SKM-1 (cell line): ENCODE data around the gene GREM2.

Experiments
- DNase-seq: peaks from one replicate; lab custom pipeline; 2025; ENCODE audit not compliant: unreplicated experiment; lab: John Stamatoyannopoulos, UW

Gene GREM2

DNA sequence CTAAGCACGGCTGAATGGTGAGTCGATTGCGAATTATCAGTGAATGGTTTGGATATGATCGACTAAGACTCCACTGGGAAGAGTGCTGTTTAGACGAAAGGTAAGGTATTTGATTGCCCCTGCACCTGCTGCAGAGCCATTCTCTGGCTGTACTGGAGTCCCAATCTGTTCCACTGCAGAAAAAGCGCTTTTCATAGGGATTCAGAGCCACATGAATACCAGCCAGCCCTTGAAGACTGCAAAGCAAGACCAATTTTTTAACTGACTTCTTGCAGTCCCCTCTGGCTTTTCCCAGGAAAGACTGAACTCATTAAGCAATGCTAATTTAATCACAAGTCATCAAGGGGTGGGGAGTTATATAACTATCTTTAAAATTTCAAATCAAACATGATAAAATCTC is 1.3 kb downstream of the GREM2 start:
- no peak for DNase-seq

DNA sequence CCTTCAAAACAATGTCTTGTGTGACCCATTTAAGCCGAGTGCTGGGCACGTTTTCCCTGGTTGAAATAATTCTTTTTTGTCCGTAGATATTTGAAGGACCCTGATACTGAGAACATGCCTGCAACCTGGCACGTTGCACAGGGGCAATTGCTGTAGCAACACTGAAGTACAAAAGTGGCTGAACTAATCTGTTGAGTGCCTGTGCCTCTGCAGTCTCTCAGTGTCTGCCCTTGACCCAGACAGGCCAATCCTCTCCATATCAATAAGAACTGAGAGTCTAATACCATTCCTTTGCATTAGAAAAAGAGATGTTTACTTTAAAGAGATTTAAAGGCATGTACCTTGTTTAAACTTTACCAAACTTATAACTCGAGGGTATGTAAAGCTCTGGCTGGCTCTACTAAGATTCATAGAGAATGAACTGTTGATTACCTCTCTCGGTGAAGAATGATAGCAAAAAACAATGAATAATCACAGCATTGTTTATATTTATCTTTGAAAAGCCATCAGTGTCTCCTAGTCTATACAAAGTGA is 2.4 kb downstream of the GREM2 start:
- no peak for DNase-seq

DNA sequence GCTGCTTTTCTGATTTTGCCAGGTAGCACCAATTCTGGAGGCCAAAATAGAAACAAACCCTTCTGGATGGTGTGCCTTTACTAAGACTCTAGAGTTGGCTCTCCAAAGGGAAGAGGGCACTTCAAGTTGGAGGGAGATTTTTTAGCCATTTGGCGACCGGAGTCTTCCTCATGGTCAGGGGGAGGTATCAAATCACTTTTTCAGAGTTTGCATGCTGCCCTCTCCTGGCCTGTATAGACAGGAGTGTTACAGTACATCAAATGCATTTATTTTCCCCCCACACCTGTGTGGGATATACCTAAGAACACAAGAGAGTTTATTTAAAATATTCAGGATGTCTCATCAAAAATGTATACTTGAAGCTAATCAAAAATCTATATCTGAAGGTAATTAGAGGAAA is 3.2 kb downstream of the GREM2 start:
- DNase-seq: no peak

DNA sequence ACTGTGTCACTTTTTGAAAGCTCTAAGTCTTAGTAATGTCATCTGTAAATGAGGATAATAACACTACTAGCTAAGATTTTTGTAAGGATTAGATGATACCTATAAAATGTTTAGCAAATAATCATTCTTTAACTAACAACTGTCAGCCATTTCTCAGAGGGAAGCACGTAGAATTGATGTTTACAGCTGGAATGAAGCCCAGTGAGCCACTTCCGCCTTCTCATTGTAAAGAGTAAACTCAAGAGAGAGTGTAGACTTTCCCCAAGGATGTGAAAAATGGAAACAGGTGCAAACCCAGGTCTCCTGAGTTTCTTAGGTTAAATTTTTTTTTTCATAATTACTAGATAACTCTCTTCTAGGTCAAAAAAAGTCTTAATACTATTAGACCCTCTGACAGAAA is 4.9 kb downstream of the GREM2 start:
- DNase-seq: no peak

DNA sequence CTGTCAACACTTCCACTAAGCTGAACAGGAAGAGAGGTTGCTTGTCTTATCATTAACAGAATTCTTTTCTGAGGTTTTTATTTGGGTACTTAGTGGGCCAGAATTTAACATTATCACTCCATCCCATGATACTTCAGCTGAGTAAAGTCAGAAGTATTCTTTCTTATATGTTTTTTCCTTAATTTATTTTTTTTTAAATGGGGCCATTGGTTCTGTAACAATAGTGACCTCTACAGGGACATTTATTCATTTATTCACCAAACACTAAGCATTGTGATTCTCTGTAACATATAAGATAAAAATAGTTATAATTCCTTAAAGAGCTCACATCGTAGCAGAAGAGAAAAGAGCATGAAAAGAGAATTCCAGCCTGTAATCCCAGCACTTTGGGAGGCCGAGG is 9.8 kb downstream of the GREM2 start:
- DNase-seq: no peak

DNA sequence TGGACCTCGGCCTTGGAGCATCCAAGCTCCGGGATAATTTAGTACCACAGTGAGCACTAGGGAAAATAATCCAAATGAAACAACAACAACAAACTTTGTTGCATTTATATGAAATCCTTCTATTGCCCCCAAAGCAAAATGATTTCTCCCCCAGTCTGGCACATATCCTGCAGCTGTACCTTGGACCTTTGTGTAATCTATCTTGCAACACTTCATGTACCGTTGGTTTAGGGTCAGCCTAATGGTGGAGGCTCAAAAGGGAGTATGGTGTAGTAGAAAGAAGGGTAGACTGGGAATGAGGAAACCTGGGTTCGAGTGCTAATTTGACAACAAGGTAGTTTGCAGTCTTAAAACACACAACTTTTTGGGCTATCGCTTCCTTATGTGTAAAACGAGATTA is 12.1 kb downstream of the GREM2 start:
- DNase-seq: no peak

DNA sequence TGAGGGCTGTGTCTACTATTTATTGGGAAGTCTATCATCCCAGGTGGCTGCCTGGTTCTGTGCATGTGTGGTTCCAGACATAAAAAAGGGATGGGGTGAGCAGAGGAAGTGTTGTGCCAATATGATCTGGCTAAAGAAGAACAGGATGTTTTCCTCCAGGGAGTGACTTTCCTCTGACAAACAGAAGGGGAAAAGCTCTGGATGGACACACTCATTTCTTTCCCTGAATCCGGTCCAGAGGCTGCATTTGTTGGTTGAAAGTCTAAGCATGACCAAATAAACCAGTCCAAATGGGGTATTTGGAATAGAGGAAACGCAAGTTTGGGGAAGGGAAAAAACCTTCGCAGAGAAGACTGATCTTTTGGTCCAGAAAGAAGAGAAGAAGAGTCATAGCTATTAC is 12.7 kb downstream of the GREM2 start:
- DNase-seq: no peak

DNA sequence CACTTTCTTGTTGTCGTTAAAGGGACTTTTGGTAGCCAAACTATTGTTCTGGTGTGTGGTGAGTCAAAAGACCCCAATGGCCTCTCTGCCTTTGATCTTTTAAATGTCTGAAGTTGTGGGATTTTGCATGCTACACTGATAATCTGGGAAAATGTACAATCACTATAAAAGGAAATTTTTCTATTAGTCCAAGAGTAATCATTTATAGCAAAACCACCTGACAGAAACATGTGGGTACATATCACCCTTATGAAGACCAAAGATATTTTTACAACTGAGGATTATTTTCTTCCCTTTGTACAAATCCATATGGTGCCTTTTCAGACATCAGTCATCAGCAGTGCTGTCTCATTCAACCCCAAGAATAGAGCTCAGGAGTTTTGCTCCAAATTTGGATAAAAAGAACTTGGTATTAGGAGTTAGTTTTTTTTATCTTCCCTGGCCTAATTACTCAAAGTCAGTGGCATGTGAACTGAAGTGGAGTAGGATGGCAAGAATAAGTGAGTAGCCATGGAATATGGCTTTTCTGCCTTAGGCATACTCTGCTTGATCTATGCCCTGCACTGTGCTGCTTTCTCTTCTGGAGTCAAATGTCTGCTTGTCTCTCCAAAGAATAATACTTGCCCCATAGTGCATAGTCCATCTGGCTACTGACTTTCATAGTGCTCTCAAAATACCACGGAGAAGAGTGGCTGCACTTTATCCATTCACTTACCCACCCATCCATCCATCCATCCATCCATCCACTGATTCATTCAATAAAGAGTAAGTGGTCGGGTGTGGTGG is 13.5 kb downstream of the GREM2 start:
- no peak for DNase-seq

DNA sequence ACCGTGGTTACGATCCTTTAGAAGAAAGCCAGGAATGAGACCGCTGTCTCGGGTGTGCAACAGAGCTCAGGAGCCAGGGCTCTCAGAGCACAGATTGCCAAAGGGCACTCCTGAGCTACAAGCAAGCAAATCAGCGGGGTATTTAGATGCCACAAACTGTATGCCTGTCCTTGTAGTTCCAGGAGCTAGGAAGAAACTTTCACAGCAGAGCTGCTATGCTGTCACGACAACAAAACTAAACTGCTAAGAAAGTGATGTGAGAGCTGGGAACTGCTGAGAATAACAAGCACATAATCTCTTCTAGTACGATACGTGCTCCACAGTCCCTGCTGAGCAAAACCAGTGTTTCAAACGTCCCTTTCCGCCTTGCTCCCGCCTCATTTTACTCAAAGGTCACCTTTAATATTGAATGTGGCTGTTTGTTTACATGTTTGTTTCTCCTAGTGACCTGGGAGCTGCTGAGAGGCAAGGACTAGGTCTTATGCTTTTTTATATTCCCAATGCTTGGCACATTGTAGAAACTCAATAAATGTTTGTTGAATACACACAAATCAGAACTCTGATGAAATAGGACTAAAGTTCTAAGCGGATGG is 14.7 kb downstream of the GREM2 start:
- no peak for DNase-seq

DNA sequence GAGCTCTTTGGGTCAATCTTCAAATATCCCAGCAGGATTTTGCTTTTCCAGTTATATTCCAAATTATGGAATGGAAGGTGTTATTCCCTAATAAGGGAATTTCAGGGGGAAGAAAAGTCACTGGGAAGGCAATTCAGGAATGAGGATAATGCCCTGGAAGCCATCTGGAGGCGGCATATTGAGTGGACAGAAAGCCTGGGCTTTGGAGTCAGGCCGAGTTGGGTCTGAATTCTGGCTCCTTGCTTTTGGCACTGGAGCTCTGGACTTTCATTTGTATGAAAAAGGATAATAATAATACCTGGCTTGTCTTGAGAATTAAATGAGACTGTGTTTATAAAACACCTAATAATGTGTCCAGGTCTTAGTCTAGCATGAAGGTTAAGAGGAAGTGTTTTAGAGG is 16.5 kb downstream of the GREM2 start:
- no peak for DNase-seq

DNA sequence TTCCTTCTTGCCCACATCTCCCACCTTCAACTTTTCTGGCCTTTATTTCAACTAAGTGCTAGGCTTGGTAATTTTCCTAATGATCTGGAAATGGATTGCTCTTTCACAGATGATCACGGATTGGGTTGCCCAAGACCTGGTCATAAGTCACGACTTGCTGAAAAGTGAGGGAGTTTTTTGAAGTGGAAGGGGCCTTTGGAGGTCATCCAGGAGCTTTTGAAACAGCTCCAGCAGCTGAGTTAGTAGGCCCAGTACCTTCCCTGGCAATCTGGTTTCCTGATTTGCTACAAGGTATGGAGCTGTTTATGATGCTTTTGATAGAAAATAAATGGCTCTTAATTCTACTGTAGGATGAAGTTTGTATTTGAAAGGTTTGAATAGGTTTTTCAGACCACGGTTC is 20.4 kb downstream of the GREM2 start:
- no peak for DNase-seq

DNA sequence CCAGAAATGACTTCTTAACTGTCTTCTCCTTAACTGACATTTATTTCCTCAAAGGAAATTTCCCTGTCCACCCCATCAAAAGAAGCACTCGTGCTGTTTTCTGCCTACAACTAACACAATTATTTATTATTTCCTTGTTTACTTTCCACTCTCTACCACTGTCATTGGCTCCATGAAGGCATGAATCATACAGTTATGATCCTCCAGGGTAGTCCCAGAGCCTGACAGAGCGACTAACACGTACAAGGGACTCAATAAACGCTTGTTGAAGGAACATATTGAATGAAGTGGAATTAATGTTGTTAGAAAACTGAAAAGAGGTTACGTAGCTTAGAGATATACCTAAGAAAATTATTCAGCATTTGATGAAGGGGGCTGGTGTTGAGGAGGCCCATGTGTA is 20.9 kb downstream of the GREM2 start:
- DNase-seq: no peak

DNA sequence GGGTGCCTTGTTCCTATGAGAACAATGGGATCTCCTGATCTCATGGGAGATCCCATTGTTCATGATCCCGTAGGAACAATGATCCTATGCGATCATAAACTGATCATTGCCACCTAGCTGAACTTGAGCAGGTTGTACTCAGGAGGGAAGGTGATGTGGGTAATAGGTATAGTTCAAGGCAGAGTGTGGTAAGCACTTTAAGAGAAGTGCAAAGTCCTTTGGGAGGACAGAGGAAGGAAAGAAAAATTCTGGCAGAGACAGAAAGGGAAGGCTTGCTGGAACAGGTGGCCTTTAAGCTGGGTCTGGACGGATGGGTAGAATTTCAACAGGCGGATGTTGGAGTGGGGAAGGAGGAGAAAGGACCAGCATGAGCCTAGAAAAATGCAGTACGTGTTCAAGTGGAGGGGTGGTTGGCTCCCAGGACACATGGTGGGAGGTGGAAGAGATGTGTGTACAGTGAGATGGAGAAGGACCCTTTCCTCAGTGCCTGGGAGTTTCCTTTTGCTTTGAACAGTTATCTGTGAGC is 22.3 kb downstream of the GREM2 start:
- DNase-seq: no peak

DNA sequence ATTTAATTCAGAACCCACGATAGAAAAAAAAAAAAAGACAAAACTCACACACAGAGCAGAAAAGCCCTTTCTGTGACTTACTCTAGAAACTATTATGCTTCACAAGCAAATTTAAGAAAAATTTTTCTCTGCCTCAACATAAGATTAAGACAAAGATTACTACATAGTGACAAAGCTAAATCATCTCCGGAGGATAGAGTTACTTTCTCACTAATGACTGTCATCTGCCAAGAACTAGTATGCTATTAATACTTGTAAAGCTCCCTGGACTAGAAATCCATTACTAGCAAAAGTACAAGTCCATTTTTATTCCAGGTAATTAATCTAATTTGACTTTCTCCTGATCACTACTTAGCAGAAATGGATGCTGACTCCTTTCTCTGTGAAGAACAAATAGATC is 25.9 kb downstream of the GREM2 start:
- DNase-seq: no peak

DNA sequence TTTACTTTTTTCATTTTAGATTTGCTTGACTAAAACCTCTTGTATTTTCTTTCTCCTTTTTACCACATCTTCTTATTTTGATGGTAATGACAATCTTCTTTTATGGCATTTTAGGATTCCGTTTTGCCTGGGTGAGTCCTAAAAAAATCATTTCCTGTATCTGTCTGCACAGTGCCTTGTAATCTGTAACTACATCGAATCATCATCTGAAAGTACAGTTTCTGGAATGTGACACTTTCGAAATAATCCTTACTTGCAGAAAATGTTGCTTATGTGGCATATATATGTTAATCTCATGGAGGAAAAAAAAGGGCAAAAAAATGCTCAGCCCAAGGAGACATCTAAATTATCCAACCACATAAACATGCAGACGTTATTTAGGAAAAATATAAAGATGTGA is 29.0 kb downstream of the GREM2 start:
- no peak for DNase-seq

DNA sequence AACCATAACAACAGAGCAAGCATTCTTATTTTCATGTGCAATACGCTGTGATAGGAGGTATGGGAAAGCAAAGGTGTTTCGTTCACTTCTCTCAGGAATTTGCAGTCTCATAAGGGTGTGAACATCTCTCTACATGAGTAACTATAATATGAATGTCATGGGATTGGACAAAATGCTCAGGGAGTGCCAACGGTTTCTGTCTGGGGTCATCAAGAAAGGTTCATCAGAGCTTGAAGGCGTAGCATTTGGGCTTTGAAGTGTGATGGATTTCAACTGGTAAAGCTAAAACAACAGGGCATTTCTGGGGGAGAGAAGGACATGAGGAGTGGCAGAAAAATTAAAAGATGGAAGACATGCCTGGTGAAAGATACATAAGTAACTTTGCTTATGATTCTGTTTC is 32.4 kb downstream of the GREM2 start:
- DNase-seq: no peak

DNA sequence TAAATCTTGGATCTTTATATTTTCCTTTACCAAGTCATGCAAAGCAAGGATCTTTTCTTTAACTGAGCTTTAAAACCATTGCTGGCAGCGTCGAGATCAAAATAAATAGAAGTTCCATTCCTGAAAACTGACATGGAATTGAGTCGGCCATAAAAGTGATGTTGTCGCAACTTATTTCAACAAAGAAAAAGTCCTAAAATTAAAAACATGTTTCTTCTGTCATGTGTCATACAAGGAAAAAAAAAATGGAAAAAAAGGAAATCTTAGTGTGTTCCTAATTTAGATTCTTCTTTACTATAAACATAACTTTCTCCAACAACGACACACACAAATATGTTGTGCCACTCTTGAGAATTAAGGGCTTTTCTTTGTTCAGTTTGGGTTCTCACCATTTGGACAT is 34.9 kb downstream of the GREM2 start:
- no peak for DNase-seq

DNA sequence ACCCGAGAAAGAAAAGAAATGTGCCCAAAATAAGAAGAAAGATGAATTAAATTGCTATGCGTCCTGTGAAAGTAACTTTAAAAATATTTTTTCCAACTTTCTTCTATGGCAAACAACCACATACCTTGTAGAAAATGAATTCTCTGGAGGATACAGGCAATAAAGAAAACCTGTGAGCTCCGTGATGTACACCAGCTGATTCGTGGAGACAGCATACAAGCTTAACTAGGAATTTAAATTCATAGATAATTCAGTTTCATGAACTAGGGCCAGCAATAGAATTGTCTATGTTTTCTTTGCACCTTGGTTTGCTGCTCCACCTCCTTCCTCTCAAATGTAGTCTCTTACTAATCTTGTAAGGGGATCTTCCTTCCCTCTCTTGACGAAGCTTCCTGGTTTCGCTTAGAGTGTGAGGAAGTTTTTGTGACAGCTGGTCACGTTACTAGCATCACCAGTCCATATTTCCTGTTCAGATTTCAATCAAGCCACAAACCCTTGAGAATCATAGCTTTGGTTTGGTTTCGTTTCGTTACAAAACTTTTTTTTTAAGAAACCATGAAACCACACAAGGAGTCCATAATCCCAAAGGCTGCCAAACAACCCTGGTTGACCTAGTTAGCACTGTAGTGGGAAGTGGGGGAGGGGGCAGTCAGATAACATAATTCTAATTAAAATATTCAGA is 35.8 kb downstream of the GREM2 start:
- peak; percentile 82 for DNase-seq

DNA sequence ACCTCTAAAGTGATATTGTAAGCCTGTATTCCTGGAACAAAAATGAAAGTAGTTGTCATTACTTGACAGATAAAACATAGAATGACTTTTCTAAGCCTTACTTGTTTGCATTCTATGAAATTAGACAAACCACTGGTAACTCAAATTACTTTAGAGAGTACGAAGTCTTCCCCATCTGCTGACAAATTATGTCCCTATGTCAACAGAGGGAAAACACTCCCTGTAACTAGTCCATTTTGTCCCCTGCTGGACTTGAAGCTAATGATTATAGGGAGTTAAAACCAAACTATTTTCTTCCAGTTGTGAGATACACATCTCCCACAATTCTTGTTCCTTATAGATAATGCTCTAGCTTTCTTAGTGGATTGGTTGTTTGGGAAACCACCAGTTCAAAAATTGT is 39.6 kb downstream of the GREM2 start:
- DNase-seq: no peak

DNA sequence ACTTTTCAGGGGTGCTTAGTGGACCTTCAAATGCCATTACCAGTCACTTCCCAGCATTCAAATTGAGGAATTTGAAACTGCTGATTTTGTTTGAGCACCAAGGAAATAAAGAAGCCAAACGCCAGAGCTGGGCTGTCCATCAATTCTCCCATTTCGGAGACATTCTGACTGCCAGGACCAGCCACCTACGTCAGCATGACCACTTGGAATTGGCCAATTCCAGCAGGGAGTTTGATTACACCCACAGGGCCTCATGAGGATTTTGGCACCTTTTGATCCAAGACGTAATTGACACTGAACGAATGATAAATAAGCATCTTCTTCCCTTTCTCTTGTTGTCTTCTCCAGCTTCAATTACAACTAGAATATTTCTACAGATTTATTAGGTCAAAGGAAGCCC is 40.2 kb downstream of the GREM2 start:
- no peak for DNase-seq

DNA sequence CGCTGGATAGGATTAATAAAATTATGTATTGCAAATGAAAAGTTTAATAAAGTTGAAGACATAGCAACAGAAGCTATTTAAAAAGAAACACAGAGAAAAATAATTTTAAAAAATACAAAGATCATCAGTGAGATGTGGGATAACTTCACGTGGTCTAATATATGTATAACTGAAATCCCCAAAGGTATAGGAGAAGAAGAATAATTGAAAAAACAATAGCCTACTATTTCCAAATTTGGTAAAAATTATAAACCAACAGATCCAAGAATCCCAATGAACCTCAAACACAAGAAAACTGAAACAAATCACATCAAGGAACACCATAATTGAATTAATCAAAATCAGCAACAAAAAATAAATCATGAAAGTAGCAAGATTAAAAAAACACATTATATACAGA is 44.9 kb downstream of the GREM2 start:
- DNase-seq: no peak

DNA sequence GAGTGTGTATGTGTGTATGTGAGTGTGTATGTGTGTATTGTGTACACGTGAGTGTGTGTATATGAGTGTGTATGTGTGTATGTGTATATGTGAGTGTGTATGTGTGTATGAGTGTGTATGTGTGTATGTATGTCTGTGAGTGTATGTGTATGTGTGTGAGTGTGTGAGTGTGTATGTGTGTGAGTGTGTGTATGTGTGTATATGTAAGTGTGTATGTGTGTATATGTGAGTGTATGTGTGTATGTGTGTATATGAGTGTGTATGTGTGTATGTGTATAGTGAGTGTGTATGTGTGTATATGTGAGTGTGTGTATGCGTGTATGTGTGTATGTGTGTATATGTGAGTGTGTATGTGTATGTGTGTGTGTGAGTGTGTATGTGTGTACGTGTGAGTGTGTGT is 49.2 kb downstream of the GREM2 start:
- DNase-seq: no peak
